Measurements from ENCODE around the gene HOMER3. TPM values are rescaled to one million over a fixed set of nuclear protein-coding genes. Genes with fewer than 3 reads are reported as not detected.
"Not testable (repeated sequence)": the region's sequence is repeated elsewhere in the genome, so short reads cannot be mapped to it uniquely, and the experiment has no call there.

HOMER3 gene
- total and polyA plus RNA-seq, 4 donors, result 9.9 to 39.2 (median 35.0) TPM

DNA sequence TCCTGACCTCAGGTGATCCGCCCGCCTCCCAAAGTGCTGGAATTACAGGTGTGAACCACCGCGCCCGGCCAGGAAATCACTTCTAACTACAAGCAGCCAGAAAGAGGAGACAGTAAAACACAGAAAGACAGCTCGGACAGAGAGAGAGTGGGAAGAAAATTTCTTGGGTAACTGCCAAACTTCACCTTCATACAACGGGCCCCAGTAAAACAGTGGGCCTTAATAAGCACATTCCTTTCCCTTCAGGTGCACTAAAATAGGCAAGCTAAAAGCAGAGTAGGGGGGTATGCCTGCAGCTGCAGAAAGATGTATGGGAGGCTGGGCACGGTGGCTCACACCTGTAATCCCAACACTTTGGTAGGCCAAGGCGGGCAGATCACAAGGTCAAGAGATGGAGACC, 23.4 kb downstream of the HOMER3 start:
- Histone ChIP-seq H3K4me1 (ENCODE audit: control insufficient read depth, insufficient read depth, low read length) (peaks cover 53% of the 10 kb centered on the region), H3K36me3 (ENCODE audit: control insufficient read depth, insufficient read depth, low read length) (peaks cover 48% of the 10 kb centered on the region)
- 100% methylated on average over 2 of the region's 9 CpGs for WGBS (ENCODE audit: insufficient coverage)
- not testable (repeated sequence) for DNase-seq (ENCODE audit: low read depth in 4 of 6, low spot score in 6 of 6); H3K27ac ChIP-seq (ENCODE audit: low read depth, low read length); H3K27me3 ChIP-seq (ENCODE audit: control insufficient read depth, insufficient read depth, low read length); H3K9me3 ChIP-seq (ENCODE audit: control insufficient read depth, insufficient read depth, low read length); H3K4me3 ChIP-seq (ENCODE audit: low read depth, low read length)

DNA sequence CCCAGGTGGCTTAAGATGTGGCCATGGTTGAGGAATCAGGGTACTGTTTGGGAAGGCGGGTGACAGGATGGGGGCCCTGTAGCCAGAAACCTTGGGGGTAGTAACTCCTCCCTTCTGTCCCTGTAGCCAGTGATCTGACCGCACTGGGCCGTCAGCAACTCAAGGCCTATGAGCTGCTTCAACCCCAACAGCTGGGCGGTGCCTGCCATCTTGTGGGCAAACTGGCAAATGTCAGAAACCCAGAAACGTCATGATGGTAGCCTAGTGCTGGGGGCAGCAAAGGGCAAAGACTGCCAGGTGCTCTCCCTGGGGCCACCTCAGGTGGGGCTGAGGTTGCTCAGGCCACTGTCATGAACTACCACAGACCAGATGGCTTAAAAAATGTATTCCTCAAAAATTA, 25.4 kb downstream of the HOMER3 start:
- H3K4me3 ChIP-seq (ENCODE audit: low read depth, low read length), result no peak overlapping the region
- no peak overlapping the region for H3K27ac ChIP-seq (ENCODE audit: low read depth, low read length)
- peaks cover 45% of the 10 kb centered on the region for H3K4me1 ChIP-seq (ENCODE audit: control insufficient read depth, insufficient read depth, low read length)
- H3K36me3 ChIP-seq (ENCODE audit: control insufficient read depth, insufficient read depth, low read length), result peaks cover 40% of the 10 kb centered on the region
- no peaks in the 10 kb centered on the region for H3K27me3 ChIP-seq (ENCODE audit: control insufficient read depth, insufficient read depth, low read length)
- peak in 2 of 6 donors; percentile 69 to 79 for DNase-seq (ENCODE audit: low read depth in 4 of 6, low spot score in 6 of 6)
- H3K9me3 ChIP-seq (ENCODE audit: control insufficient read depth, insufficient read depth, low read length), result no peaks in the 10 kb centered on the region
- WGBS (ENCODE audit: insufficient coverage), result 32% methylated on average over 5 of the region's 5 CpGs

DNA sequence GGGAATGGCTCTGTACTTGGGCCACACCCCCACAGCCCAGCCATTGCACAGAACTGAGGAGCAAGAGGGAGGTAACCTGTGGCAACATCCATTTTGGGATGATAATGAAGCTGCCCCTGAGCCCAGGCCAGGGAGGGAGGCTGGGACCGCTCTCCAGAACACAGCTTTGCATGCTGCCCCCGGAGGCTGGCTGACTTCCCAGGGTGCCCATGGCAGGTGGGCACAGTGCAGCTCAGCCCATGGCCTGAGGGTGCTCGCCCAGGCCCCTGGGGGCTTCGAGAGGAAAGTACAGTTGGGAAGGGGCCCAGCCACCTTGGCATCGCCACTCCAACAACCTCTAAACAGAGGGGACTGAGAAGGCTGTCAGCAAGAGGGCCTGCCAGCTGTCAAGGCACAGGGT, 27.6 kb downstream of the HOMER3 start:
- Histone ChIP-seq H3K27me3 (ENCODE audit: control insufficient read depth, insufficient read depth, low read length) (no peaks in the 10 kb centered on the region), H3K9me3 (ENCODE audit: control insufficient read depth, insufficient read depth, low read length) (no peaks in the 10 kb centered on the region), H3K36me3 (ENCODE audit: control insufficient read depth, insufficient read depth, low read length) (peaks cover 60% of the 10 kb centered on the region), H3K4me1 (ENCODE audit: control insufficient read depth, insufficient read depth, low read length) (peaks cover 52% of the 10 kb centered on the region), H3K4me3 (ENCODE audit: low read depth, low read length) (no peak overlapping the region), H3K27ac (ENCODE audit: low read depth, low read length) (no peak overlapping the region)
- WGBS (ENCODE audit: insufficient coverage), result 94% methylated on average over 5 of the region's 5 CpGs
- DNase-seq (ENCODE audit: low read depth in 4 of 6, low spot score in 6 of 6), result no peak

DNA sequence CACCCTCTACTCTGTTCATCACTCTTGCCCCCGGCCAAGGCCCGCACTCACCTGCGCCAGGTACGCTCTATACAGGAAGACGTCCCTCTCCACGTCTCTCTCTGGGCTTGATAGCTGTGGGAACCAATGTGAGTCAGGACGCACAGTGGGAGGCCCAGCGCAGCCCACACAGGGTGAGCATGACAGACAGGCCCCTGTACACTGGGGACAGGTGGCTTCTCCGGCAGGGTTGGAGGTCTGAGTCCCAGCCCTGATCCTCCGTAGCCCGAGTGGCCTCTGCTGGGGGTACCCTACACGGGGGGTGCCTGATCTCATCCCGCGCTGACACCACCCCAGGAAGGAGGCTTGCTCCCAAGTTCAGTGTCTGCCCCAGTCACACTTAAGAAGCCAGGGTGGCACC, 28.1 kb downstream of the HOMER3 start:
- Histone ChIP-seq H3K9me3 (ENCODE audit: control insufficient read depth, insufficient read depth, low read length) (no peaks in the 10 kb centered on the region), H3K36me3 (ENCODE audit: control insufficient read depth, insufficient read depth, low read length) (peaks cover 64% of the 10 kb centered on the region), H3K27me3 (ENCODE audit: control insufficient read depth, insufficient read depth, low read length) (no peaks in the 10 kb centered on the region), H3K27ac (ENCODE audit: low read depth, low read length) (no peak overlapping the region), H3K4me1 (ENCODE audit: control insufficient read depth, insufficient read depth, low read length) (peaks cover 49% of the 10 kb centered on the region), H3K4me3 (ENCODE audit: low read depth, low read length) (no peak overlapping the region)
- WGBS (ENCODE audit: insufficient coverage), result 92% methylated on average over 14 of the region's 14 CpGs
- DNase-seq (ENCODE audit: low read depth in 4 of 6, low spot score in 6 of 6), result no peak

DNA sequence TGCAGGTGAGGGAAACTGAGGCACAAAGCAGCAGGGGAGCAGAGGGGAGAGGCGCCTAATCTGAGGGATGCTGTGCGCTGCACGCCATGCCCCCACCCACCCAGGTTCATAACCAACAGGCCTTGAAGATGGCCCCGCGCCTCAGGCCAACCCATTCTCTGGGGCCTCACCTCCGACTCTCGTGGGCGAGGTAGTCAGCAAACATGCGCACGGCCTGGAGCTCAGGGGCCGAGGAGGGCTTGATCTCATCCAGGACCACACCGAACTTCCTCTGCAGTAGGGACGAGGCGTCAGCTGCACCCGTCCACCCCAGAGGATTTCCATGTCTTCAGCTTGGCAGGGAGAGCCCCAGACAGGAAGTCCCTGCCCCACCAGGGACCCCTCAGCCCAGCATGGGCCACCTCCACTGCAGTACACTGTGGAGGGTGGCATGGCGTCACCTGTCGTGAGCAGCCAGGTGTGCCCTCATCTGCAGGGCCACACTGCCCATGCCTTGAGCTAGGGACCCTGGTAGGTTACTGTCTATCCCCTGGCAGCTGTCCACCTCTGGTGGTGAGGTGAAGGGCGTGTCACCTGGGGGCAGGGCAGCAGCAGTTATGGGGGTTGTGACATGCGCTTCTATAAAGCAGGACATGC, 30.1 kb downstream of the HOMER3 start:
- Histone ChIP-seq H3K4me3 (ENCODE audit: low read depth, low read length) (no peak overlapping the region), H3K27ac (ENCODE audit: low read depth, low read length) (no peak overlapping the region), H3K27me3 (ENCODE audit: control insufficient read depth, insufficient read depth, low read length) (no peaks in the 10 kb centered on the region), H3K36me3 (ENCODE audit: control insufficient read depth, insufficient read depth, low read length) (peaks cover 84% of the 10 kb centered on the region), H3K4me1 (ENCODE audit: control insufficient read depth, insufficient read depth, low read length) (peaks cover 62% of the 10 kb centered on the region), H3K9me3 (ENCODE audit: control insufficient read depth, insufficient read depth, low read length) (no peaks in the 10 kb centered on the region)
- DNase-seq (ENCODE audit: low read depth in 4 of 6, low spot score in 6 of 6), result no peak
- 96% methylated on average over 16 of the region's 19 CpGs for WGBS (ENCODE audit: insufficient coverage)

DNA sequence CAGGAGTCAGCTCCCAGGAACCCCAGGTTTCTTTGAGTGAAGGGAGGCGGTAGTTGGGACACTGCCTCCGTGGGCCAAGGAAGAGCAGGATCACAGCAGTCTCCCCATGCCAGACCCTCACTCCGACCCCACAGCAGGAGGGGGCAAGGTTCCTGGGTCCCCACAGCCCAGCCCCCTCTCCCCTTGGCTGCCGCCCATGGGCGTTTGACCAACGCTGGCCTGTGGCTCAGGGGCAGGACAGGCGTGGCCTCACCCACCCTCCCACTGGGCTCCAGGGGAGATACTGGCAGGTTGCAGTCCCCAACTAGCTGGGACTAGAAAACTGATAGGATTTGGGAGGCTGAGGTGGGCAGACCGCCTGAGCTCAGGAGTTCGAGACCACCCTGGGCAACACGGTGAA, 31.0 kb downstream of the HOMER3 start:
- no peak overlapping the region for H3K4me3 ChIP-seq (ENCODE audit: low read depth, low read length)
- no peaks in the 10 kb centered on the region for H3K27me3 ChIP-seq (ENCODE audit: control insufficient read depth, insufficient read depth, low read length)
- no peak for DNase-seq (ENCODE audit: low read depth in 4 of 6, low spot score in 6 of 6)
- H3K36me3 ChIP-seq (ENCODE audit: control insufficient read depth, insufficient read depth, low read length), result peaks cover 85% of the 10 kb centered on the region
- H3K4me1 ChIP-seq (ENCODE audit: control insufficient read depth, insufficient read depth, low read length), result peaks cover 62% of the 10 kb centered on the region
- 93% methylated on average over 8 of the region's 10 CpGs for WGBS (ENCODE audit: insufficient coverage)
- no peaks in the 10 kb centered on the region for H3K9me3 ChIP-seq (ENCODE audit: control insufficient read depth, insufficient read depth, low read length)
- H3K27ac ChIP-seq (ENCODE audit: low read depth, low read length), result no peak overlapping the region

DNA sequence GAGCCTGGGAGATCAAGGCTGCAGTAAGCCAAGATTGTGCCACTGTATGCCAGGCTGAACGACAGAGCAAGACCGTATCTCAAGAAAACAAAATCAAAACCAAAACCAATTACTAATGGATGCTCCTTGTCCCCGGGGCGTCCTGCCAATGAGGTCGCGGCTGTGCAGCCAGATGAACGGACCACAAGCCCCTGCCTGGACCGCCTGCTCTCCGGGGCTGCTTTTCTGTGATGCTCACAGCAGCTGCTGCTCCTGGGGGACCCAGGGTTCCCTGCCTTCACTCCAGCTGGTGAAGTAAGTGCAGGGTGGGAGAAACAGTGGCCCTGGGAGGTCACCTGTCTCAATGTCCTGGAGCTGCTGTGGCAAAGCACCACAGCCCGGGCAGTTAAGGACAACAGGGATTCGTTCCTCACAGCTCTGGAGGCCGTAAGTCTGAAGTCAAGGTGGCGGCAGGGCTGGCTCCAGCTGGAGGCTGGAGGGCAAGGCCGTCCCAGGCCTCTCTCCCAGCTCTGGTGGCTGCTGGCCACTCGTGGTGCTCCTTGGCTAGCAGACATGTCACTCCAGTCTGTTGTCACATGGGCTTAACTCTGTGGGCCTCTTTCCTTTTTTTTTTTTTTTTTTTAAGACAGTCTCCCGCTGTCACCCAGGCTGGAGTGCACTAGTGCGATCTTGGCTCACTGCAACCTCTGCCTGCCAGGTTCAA, 31.9 kb downstream of the HOMER3 start:
- Histone ChIP-seq H3K27me3 (ENCODE audit: control insufficient read depth, insufficient read depth, low read length) (no peaks in the 10 kb centered on the region), H3K4me3 (ENCODE audit: low read depth, low read length) (no peak overlapping the region), H3K36me3 (ENCODE audit: control insufficient read depth, insufficient read depth, low read length) (peaks cover 87% of the 10 kb centered on the region), H3K4me1 (ENCODE audit: control insufficient read depth, insufficient read depth, low read length) (peaks cover 71% of the 10 kb centered on the region), H3K9me3 (ENCODE audit: control insufficient read depth, insufficient read depth, low read length) (no peaks in the 10 kb centered on the region), H3K27ac (ENCODE audit: low read depth, low read length) (peak overlapping the region; percentile 47)
- WGBS (ENCODE audit: insufficient coverage), result 86% methylated on average over 14 of the region's 17 CpGs
- no peak for DNase-seq (ENCODE audit: low read depth in 4 of 6, low spot score in 6 of 6)

DNA sequence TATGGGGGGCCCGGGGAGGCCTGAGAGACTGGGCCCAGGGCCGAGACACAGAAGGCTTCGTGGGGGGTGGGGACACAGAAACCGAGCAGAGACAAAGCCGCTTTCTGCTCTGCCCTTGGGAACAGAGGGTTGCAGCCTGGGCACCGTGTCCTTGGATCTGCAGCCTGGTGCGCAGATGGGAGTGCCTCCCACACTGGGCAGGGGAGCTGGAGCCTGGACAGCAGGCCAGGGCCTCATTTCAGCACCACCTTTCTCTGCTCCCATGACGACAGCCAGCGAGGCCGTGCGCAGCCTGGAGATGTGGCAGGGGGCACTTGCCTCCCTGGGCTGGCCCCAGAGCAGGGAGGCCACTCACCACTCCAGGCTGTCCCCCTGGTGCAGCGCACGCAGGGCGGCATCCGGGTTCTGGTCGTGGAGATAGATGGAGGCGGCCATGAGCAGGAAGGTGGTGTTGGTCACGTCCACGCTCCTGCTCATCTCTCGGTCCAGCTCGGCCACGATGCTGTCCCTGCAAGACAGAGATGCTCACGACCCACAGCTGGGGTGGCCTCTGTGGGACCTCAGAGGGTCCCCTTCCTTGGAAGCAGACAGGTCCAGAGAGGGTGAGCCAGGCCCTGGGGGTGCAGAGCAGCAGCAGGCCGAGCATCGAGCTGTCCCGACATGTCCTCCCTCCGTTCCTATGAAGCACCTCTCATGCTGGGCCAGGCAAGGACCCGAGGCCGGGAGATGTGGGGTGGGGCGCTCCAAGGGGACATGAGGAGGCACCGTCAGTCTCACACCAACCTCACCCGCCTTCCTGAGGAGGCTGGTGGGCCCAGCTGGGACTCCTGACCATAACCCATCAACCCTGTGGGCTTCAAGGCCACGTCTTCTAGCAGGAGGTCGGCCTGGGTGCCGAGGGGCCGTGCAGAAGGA, 34.2 kb downstream of the HOMER3 start:
- H3K36me3 ChIP-seq (ENCODE audit: control insufficient read depth, insufficient read depth, low read length), result peaks cover 85% of the 10 kb centered on the region
- H3K27me3 ChIP-seq (ENCODE audit: control insufficient read depth, insufficient read depth, low read length), result no peaks in the 10 kb centered on the region
- peaks cover 70% of the 10 kb centered on the region for H3K4me1 ChIP-seq (ENCODE audit: control insufficient read depth, insufficient read depth, low read length)
- no peaks in the 10 kb centered on the region for H3K9me3 ChIP-seq (ENCODE audit: control insufficient read depth, insufficient read depth, low read length)
- WGBS (ENCODE audit: insufficient coverage), result 71% methylated on average over 36 of the region's 36 CpGs
- no peak overlapping the region for H3K4me3 ChIP-seq (ENCODE audit: low read depth, low read length)
- H3K27ac ChIP-seq (ENCODE audit: low read depth, low read length), result peak overlapping the region; percentile 85
- peak in 3 of 6 donors; percentile 43 to 83 (median 47) for DNase-seq (ENCODE audit: low read depth in 4 of 6, low spot score in 6 of 6)

DNA sequence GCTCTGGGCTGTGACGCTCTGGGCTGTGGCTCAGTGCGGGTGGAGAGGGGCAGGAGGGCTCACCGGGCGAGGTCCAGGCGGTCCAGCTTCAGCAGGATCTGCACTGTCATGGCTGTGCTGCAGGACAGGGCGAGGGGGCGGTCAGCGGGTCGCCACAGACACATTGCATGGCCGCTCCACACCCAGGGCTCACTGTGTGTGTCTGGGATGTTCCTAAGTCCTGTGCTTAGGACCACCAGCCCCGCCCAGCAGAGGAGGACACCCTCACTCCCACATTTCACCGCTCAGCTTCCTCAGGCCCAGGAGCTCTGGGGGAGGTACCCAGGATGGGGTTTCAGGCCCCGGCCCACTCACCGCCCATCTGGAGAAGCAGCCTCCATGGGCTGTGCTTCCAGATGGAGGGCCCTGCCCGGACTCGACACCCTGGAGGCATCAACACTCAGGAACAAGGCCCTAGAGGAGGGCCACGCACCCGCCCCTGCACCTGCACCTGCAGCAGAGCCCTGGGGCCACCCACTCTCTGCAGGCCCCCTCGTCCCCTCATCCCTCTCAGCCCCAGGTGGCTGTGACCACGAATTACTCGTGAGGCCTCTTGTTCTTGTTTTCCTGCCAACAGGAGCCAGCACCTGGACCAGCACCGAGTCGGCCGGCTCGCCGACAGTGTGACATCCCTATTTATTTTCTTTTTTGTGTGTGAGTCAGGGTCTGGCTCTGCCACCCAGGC, 35.3 kb downstream of the HOMER3 start:
- Histone ChIP-seq H3K27me3 (ENCODE audit: control insufficient read depth, insufficient read depth, low read length) (no peaks in the 10 kb centered on the region), H3K4me1 (ENCODE audit: control insufficient read depth, insufficient read depth, low read length) (peaks cover 67% of the 10 kb centered on the region), H3K36me3 (ENCODE audit: control insufficient read depth, insufficient read depth, low read length) (peaks cover 88% of the 10 kb centered on the region), H3K27ac (ENCODE audit: low read depth, low read length) (peak overlapping the region; percentile 85), H3K4me3 (ENCODE audit: low read depth, low read length) (no peak overlapping the region), H3K9me3 (ENCODE audit: control insufficient read depth, insufficient read depth, low read length) (no peaks in the 10 kb centered on the region)
- WGBS (ENCODE audit: insufficient coverage), result 90% methylated on average over 26 of the region's 26 CpGs
- DNase-seq (ENCODE audit: low read depth in 4 of 6, low spot score in 6 of 6), result no peak

Measured in spinal cord (tissue), 10 donors.